Spleen (tissue), 7 donors: ENCODE data around the gene DMAC2L.

Experiments used
- POLR2AphosphoS5 ChIP-seq, 3 donors: sonication (generic); formaldehyde crosslinking; IDR thresholded peaks; one replicate each; pipeline ENCODE4 v1.5.1; 2017; ENCODE audit warnings: antibody characterized with exemption in 3 of 3
- TF ChIP-seq, protein P1 (sequence below), 11 experiments: fragments of 200-600 bp in 7 of 11; fragments of 450-650 bp in 4 of 11; sonication (generic) in 4 of 11; IDR thresholded peaks in 8 of 11; conservative IDR thresholded peaks in 3 of 11; 1 replicate in 7 of 11; 2 replicates in 4 of 11; pipeline versions ENCODE4 v1.4.0 to v1.8.0; 2016 to 2021; ENCODE audit warnings: antibody characterized with exemption in 11 of 11, inconsistent platforms in 4 of 11, mild to moderate bottlenecking in 1 of 11
- donor health status: DM: no; HTN: no; CAD: no; lungs with moderate emphysema.
- donor health status: DM: no; HTN: no; CAD: no.
- donor health status: DM: no; HTN: no; CAD: no.

DNA sequence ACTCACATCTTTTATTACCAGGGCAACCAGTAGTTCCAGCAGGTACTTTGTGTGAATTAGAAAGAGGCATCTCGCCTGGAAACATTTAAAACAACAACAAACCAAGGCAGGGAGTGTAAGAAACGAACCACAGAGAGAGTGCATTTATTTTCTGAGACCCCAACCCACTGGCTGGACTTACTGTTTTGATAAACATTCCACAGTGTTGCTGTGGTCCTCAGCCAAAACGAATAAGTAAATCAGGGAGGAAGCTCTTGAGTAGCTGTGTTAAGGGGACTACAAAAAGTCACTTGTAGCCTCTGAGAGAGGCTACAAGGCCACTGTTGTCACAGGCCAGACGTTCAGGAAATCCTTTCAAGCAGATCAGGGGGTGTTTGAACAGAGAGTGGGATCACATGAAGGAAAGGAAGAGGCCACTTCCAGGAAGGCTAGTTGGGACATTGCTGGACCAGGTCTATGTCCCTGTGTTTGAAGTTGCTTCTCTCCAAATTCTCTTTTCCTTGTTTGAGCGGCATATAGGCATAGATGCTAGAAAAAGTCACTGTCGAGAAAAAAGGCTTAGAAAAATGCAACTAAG lies 33.8 kb downstream of the DMAC2L start:
- TF ChIP-seq, protein P1, sequence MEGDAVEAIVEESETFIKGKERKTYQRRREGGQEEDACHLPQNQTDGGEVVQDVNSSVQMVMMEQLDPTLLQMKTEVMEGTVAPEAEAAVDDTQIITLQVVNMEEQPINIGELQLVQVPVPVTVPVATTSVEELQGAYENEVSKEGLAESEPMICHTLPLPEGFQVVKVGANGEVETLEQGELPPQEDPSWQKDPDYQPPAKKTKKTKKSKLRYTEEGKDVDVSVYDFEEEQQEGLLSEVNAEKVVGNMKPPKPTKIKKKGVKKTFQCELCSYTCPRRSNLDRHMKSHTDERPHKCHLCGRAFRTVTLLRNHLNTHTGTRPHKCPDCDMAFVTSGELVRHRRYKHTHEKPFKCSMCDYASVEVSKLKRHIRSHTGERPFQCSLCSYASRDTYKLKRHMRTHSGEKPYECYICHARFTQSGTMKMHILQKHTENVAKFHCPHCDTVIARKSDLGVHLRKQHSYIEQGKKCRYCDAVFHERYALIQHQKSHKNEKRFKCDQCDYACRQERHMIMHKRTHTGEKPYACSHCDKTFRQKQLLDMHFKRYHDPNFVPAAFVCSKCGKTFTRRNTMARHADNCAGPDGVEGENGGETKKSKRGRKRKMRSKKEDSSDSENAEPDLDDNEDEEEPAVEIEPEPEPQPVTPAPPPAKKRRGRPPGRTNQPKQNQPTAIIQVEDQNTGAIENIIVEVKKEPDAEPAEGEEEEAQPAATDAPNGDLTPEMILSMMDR (IDR thresholded peaks at IDR 0.05 in 8 of 11, conservative IDR thresholded peaks at IDR 0.05 in 3 of 11): no peak
- TF ChIP-seq POLR2AphosphoS5 (IDR thresholded peaks at IDR 0.05): peak in 1 of 3 donors; percentile 66
